Liver (tissue), 9 donors: Measurements from ENCODE around the gene ZNF821. TPM values are rescaled to one million over a fixed set of nuclear protein-coding genes. Genes with fewer than 3 reads are reported as not detected.
"Not testable (repeated sequence)": the region's sequence is repeated elsewhere in the genome, so short reads cannot be mapped to it uniquely, and the experiment has no call there.

Experiments
- DNase-seq: peaks from one replicate; pipeline ENCODE4 v3.0.0-alpha.2; 2017; ENCODE audit warnings: low spot score
- H3K27ac ChIP-seq, 2 donors: one replicate each; pipeline ENCODE4 v1.7.0; 2013; ENCODE audit warnings: inconsistent platforms in 2 of 2, low read length in 2 of 2, control low read depth in 1 of 2, low read depth in 1 of 2, mild to moderate bottlenecking in 1 of 2
- H3K27me3 ChIP-seq, 4 donors: one replicate each; pipeline versions ENCODE4 v1.6.1 to v1.7.0; 2013; ENCODE audit warnings: low read length in 3 of 4, inconsistent platforms in 1 of 4, mild to moderate bottlenecking in 1 of 4, moderate library complexity in 1 of 4; ENCODE audit not compliant: control insufficient read depth in 4 of 4, insufficient read depth in 4 of 4
- H3K36me3 ChIP-seq, 4 donors: one replicate each; pipeline versions ENCODE4 v1.6.1 to v1.7.0; 2013; ENCODE audit warnings: low read length in 3 of 4, mild to moderate bottlenecking in 3 of 4, low read depth in 1 of 4, moderate library complexity in 1 of 4; ENCODE audit not compliant: control insufficient read depth in 4 of 4, insufficient read depth in 3 of 4
- H3K4me1 ChIP-seq, 4 donors: one replicate each; pipeline versions ENCODE4 v1.6.1 to v1.7.0; 2013; ENCODE audit warnings: low read length in 3 of 4, mild to moderate bottlenecking in 3 of 4, moderate library complexity in 1 of 4; ENCODE audit not compliant: control insufficient read depth in 4 of 4, insufficient read depth in 4 of 4
- H3K4me3 ChIP-seq, 3 donors: one replicate each; pipeline versions ENCODE4 v1.6.1 to v1.7.0; 2013; ENCODE audit warnings: low read length in 3 of 3, control low read depth in 1 of 3, low read depth in 1 of 3, mild to moderate bottlenecking in 1 of 3
- H3K9ac ChIP-seq, 2 donors: one replicate each; pipeline ENCODE4 v1.7.0; 2013; ENCODE audit warnings: low read length in 2 of 2, mild to moderate bottlenecking in 2 of 2, moderate library complexity in 2 of 2, control low read depth in 1 of 2, low read depth in 1 of 2
- H3K9me3 ChIP-seq, 4 donors: one replicate each; pipeline versions ENCODE4 v1.6.1 to v1.7.0; 2013; ENCODE audit warnings: low read length in 3 of 4; ENCODE audit not compliant: control insufficient read depth in 4 of 4
- EGR1 ChIP-seq, 2 donors: IDR thresholded peaks; 2 replicates each; pipeline ENCODE4 v1.6.1; 2016 to 2018; ENCODE audit warnings: antibody characterized with exemption in 2 of 2, low read depth in 2 of 2
- FOXA1 ChIP-seq: IDR thresholded peaks from 2 replicates; pipeline ENCODE4 v1.6.1; 2016; ENCODE audit warnings: antibody characterized with exemption
- FOXA2 ChIP-seq: IDR thresholded peaks from 2 replicates; pipeline ENCODE4 v1.6.1; 2016; ENCODE audit warnings: antibody characterized with exemption
- GABPA ChIP-seq, 2 donors: IDR thresholded peaks in 1 of 2; conservative IDR thresholded peaks in 1 of 2; 2 replicates each; pipeline ENCODE4 v1.6.1; 2016; ENCODE audit warnings: antibody characterized with exemption in 2 of 2, mild to moderate bottlenecking in 1 of 2, moderate library complexity in 1 of 2
- HNF4A ChIP-seq, 2 donors: conservative IDR thresholded peaks; 2 replicates each; pipeline ENCODE4 v1.6.1; 2016; ENCODE audit warnings: antibody characterized with exemption in 2 of 2, mild to moderate bottlenecking in 2 of 2
- HNF4G ChIP-seq: IDR thresholded peaks from 2 replicates; pipeline ENCODE4 v1.6.1; 2016; ENCODE audit warnings: antibody characterized with exemption
- JUND ChIP-seq, 2 donors: IDR thresholded peaks; 2 replicates each; pipeline ENCODE4 v1.6.1; 2016; ENCODE audit warnings: antibody characterized with exemption in 2 of 2
- NR2F2 ChIP-seq: IDR thresholded peaks from 2 replicates; pipeline ENCODE4 v1.6.1; 2016; ENCODE audit warnings: antibody characterized with exemption
- RAD21 ChIP-seq, 2 donors: IDR thresholded peaks; 2 replicates each; pipeline ENCODE4 v1.6.1; 2016; ENCODE audit warnings: antibody characterized with exemption in 2 of 2, mild to moderate bottlenecking in 2 of 2
- RXRA ChIP-seq, 2 donors: IDR thresholded peaks; 2 replicates each; pipeline ENCODE4 v1.6.1; 2017 to 2018; ENCODE audit warnings: antibody characterized with exemption in 2 of 2, mild to moderate bottlenecking in 1 of 2
- SP1 ChIP-seq: IDR thresholded peaks from 2 replicates; pipeline ENCODE4 v1.6.1; 2018; ENCODE audit warnings: antibody characterized with exemption, mild to moderate bottlenecking
- TAF1 ChIP-seq: conservative IDR thresholded peaks from 2 replicates; pipeline ENCODE4 v1.6.1; 2016; ENCODE audit warnings: antibody characterized with exemption, mild to moderate bottlenecking
- WGBS: extraction: QIAGEN DNeasy Blood & Tissue Kit; methylation state at CpG from one replicate; pipeline ENCODE4 v1.1.7; 2013; 5-methylcytosine and 5-hydroxymethylcytosine counted together
- polyA plus RNA-seq, 2 donors: library from polyadenylated mRNA; stranded (reverse) in 1 of 2; unstranded in 1 of 2; fragments of 200-250 nt in 1 of 2; fragments of >200 nt in 1 of 2; fragmentation: Nextera tagmentation in 1 of 2; extraction: Ambion mirVana in 1 of 2; gene quantifications; one replicate each; pipeline versions ENCODE4 v1.2.1 to v1.2.3, GENCODE V29; 2013 to 2015
- total RNA-seq, 2 donors: library from RNA; depleted of rRNA; stranded (reverse); fragments of >200 nt; gene quantifications; one replicate each; pipeline ENCODE4 v1.2.3, GENCODE V29; 2014
- TF ChIP-seq, protein P1 (sequence below): IDR thresholded peaks from 2 replicates; pipeline ENCODE4 v1.6.1; 2016; ENCODE audit warnings: antibody characterized with exemption
- TF ChIP-seq, protein P2 (sequence below): IDR thresholded peaks from 2 replicates; pipeline ENCODE4 v1.6.1; 2016; ENCODE audit warnings: antibody characterized with exemption
- TF ChIP-seq, protein P3 (sequence below): IDR thresholded peaks from 2 replicates; pipeline ENCODE4 v1.6.1; 2016; ENCODE audit warnings: antibody characterized with exemption, mild to moderate bottlenecking
- TF ChIP-seq, protein P4 (sequence below): IDR thresholded peaks from 2 replicates; pipeline ENCODE4 v1.6.1; 2016; ENCODE audit warnings: antibody characterized with exemption
- donor health status: healthy.
- donor health status: healthy.
- donor health status: healthy.
- donor health status: healthy.
- donor health status: healthy.

Gene ZNF821
- total and polyA plus RNA-seq, 4 donors, result 1.0 to 3.0 (median 2.0) TPM

DNA sequence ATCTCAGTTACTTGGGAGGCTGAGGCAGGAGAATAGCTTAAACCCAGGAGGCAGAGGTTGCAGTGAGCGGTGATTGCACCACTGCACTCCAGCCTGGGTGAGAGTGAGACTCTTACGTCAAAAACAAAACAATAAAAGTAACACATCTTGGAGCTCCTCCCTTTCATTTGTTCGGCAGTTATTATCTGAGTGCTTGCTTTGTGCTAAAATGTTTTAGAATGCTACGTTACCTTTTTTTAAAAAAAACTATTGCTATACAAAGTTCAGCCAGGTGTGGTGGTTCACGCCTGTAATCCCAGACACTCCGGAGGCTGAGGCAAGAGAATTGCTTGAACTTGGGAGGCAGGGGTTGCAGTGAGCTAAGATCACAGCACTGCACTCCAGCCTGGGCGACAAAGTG lies 27.1 kb upstream of the ZNF821 start:
- Histone ChIP-seq H3K9ac (no peak overlapping the region), H3K4me1 (peaks cover 7 to 33% (median 24%) of the 10 kb centered on the region in 4 donors), H3K4me3 (no peak overlapping the region), H3K27me3 (no peaks in the 10 kb centered on the region), H3K36me3 (peaks cover 0 to 6% (median 3%) of the 10 kb centered on the region in 4 donors), H3K9me3 (no peaks in the 10 kb centered on the region), H3K27ac (no peak overlapping the region)
- TF ChIP-seq, protein P1, sequence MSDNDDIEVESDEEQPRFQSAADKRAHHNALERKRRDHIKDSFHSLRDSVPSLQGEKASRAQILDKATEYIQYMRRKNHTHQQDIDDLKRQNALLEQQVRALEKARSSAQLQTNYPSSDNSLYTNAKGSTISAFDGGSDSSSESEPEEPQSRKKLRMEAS, result no peak
- no peak for TF ChIP-seq HNF4A (conservative IDR thresholded peaks at IDR 0.05)
- TF ChIP-seq GABPA (IDR thresholded peaks at IDR 0.05 in 1 of 2, conservative IDR thresholded peaks at IDR 0.05 in 1 of 2), result no peak
- TF ChIP-seq, protein P2, sequence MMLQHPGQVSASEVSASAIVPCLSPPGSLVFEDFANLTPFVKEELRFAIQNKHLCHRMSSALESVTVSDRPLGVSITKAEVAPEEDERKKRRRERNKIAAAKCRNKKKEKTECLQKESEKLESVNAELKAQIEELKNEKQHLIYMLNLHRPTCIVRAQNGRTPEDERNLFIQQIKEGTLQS, result no peak
- TF ChIP-seq, protein P3, sequence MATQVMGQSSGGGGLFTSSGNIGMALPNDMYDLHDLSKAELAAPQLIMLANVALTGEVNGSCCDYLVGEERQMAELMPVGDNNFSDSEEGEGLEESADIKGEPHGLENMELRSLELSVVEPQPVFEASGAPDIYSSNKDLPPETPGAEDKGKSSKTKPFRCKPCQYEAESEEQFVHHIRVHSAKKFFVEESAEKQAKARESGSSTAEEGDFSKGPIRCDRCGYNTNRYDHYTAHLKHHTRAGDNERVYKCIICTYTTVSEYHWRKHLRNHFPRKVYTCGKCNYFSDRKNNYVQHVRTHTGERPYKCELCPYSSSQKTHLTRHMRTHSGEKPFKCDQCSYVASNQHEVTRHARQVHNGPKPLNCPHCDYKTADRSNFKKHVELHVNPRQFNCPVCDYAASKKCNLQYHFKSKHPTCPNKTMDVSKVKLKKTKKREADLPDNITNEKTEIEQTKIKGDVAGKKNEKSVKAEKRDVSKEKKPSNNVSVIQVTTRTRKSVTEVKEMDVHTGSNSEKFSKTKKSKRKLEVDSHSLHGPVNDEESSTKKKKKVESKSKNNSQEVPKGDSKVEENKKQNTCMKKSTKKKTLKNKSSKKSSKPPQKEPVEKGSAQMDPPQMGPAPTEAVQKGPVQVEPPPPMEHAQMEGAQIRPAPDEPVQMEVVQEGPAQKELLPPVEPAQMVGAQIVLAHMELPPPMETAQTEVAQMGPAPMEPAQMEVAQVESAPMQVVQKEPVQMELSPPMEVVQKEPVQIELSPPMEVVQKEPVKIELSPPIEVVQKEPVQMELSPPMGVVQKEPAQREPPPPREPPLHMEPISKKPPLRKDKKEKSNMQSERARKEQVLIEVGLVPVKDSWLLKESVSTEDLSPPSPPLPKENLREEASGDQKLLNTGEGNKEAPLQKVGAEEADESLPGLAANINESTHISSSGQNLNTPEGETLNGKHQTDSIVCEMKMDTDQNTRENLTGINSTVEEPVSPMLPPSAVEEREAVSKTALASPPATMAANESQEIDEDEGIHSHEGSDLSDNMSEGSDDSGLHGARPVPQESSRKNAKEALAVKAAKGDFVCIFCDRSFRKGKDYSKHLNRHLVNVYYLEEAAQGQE, result no peak
- no peak for TF ChIP-seq SP1
- DNase-seq, result no peak
- 66% methylated on average over 7 of the region's 7 CpGs for WGBS

DNA sequence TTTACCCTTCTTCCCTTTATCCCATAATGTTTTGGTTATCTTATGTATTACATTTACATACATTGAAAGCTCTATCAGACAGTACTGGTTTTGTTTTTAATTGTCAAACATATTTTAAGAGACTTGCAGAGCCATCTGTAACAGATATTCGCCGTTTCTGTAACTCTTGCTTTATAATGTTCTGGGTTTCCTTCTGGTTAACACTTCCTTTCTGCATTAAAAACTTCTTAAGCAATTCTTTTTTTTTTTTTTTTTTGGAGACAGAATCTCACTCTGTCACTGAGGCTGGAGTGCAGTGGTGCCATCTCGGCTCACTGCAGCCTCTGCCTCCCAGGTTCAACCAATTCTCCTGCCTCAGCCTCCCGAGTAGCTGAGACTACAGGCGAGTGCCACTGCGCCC lies 21.8 kb upstream of the ZNF821 start:
- H3K4me3 ChIP-seq, result not testable (repeated sequence)

DNA sequence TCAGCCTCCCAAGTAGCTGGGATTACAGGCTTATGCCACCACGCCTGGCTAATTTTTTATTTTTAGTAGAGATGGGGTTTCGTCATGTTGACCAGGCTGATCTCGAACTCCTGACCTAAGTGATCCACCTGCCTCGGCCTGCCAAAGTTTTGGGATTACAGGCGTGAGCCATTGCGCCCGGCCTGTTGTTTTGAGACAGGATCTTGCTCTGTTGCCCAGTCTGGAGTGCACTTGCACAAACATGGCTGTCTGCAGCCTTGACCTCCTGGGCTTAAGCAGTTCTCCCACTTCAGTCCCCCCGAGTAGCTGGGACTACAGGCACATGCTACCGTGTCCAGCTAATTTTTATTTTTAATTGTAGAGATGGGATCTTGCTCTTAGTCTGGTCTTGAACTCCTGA lies 20.3 kb upstream of the ZNF821 start:
- peaks cover 0 to 11% (median 2%) of the 10 kb centered on the region in 4 donors for H3K4me1 ChIP-seq
- no peak overlapping the region for H3K4me3 ChIP-seq
- H3K9ac ChIP-seq, result no peak overlapping the region
- no peaks in the 10 kb centered on the region for H3K27me3 ChIP-seq
- DNase-seq, result no peak
- no peak overlapping the region for H3K27ac ChIP-seq
- no peaks in the 10 kb centered on the region for H3K9me3 ChIP-seq
- H3K36me3 ChIP-seq, result peaks cover 0 to 1% (median 0%) of the 10 kb centered on the region in 4 donors
- 85% methylated on average over 9 of the region's 9 CpGs for WGBS
- TF ChIP-seq FOXA1, result no peak
- TF ChIP-seq, protein P1, result no peak
- no peak for TF ChIP-seq FOXA2
- TF ChIP-seq, protein P3, result no peak
- TF ChIP-seq SP1, result no peak
- TF ChIP-seq HNF4A (conservative IDR thresholded peaks at IDR 0.05), result no peak
- no peak for TF ChIP-seq EGR1 (IDR thresholded peaks at IDR 0.05; ENCODE audit: low read depth in 2 of 2)
- TF ChIP-seq, protein P2, result no peak
- TF ChIP-seq TAF1, result no peak
- TF ChIP-seq, protein P4, sequence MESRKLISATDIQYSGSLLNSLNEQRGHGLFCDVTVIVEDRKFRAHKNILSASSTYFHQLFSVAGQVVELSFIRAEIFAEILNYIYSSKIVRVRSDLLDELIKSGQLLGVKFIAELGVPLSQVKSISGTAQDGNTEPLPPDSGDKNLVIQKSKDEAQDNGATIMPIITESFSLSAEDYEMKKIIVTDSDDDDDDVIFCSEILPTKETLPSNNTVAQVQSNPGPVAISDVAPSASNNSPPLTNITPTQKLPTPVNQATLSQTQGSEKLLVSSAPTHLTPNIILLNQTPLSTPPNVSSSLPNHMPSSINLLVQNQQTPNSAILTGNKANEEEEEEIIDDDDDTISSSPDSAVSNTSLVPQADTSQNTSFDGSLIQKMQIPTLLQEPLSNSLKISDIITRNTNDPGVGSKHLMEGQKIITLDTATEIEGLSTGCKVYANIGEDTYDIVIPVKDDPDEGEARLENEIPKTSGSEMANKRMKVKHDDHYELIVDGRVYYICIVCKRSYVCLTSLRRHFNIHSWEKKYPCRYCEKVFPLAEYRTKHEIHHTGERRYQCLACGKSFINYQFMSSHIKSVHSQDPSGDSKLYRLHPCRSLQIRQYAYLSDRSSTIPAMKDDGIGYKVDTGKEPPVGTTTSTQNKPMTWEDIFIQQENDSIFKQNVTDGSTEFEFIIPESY, result no peak
- no peak for TF ChIP-seq JUND (IDR thresholded peaks at IDR 0.05)
- no peak for TF ChIP-seq GABPA (IDR thresholded peaks at IDR 0.05 in 1 of 2, conservative IDR thresholded peaks at IDR 0.05 in 1 of 2)
- TF ChIP-seq NR2F2, result no peak
- TF ChIP-seq RXRA (IDR thresholded peaks at IDR 0.05), result no peak
- no peak for TF ChIP-seq HNF4G
- TF ChIP-seq RAD21 (IDR thresholded peaks at IDR 0.05), result no peak

More for the DNA sequence above, 21.8 kb upstream of the ZNF821 start:
- not testable (repeated sequence) for H3K9me3 ChIP-seq, H3K27me3 ChIP-seq, DNase-seq, H3K27ac ChIP-seq, H3K9ac ChIP-seq, H3K36me3 ChIP-seq, H3K4me1 ChIP-seq
- 80% methylated on average over 6 of the region's 6 CpGs for WGBS
